ENCODE data around the gene IL16. TPM values are rescaled to one million over a fixed set of nuclear protein-coding genes. Genes with fewer than 3 reads are reported as not detected.

IL16 gene
- polyA plus RNA-seq, 6 donors from 2014 or later = 146 to 315 (median 222) TPM

DNA sequence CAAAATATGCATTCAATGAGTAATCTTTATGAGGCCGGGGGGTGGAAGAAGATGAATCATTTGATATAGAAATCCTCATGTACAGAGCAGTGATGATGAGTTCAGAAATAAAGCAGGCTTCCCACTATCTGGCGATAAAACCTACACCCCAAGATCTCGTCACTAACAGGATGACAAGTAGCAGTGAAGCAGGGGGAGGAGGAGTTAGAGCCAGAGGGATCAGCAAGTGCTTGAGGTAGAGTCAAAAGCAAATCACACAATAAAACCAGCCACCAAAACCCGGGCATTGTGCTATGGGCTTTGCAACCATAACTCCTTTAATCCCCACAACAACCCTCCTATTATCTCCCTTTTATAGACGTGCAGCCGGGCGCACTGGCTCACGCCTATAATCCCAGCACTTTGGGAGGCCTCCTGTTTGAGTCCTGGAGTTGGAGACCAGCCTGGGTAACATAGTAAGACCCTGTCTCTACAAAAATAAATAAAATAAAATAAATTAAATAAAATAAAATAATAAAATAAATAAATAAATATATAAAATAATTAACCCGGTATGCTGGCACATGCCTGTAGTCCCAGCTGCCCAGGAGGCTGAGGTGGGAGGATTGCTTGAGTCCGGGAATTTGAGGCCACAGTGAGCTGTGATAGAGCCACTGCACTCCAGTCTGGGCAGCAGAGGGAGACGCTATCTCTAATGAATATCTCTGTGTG is 74.3 kb downstream of the IL16 start:
- Mint-ChIP-seq H3K9me3 (peaks cover 0 to 1% (median 0%) of the 10 kb centered on the region in 7 donors), H3K4me1 (peaks cover 16 to 23% (median 20%) of the 10 kb centered on the region in 3 donors), H3K4me3 (no peak overlapping the region), H3K27ac (no peak overlapping the region), H3K36me3 (no peaks in the 10 kb centered on the region), H3K27me3 (no peaks in the 10 kb centered on the region)
- no peak for DNase-seq
- no peak for ATAC-seq (ENCODE audit: low read depth in 2 of 2)

DNA sequence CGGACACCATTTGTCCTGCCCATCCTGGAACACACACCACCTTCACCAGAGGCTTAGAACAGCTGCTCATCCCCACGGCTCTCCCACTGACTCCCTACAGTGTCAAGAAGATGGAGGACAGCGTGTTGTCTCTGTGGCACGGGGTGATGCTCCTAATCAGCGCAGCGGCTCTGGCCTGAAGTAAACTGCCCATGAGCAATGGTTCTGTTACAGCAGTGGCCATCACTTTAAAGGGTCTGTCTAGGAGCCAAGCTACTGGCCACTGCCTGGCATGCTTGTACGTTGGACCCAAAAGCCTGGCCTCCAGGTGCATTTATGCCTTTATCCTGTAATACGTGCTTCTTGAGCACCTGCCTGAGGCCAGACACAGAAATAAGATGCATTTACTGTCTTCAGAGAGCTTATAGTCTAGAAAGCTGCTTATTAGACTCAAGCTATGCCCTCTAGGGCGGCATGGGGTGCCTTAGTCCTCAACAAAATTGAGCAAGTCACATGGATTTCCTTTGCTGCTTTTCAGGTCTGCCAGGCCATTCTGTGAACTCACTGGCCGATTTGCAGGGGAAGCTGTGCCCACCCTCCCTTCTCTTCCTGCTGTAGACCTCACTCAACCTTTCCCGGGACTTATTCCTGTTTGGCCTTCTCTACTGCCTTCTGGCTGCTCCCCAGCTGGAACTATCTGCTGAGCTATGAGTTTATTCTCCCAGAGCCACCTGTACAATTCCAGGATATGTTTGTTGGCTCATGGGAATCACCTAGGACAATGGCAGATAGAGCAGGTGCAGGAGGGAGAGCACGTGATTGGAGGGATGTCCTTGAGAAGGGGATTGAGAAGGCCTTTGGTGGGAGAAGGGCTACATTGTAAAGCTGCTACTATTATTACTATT is 75.3 kb downstream of the IL16 start:
- Mint-ChIP-seq H3K36me3 (peaks cover 6% of the 10 kb centered on the region in 2 donors), H3K9me3 (peaks cover 2 to 9% (median 6%) of the 10 kb centered on the region in 7 donors), H3K27me3 (no peaks in the 10 kb centered on the region), H3K27ac (peak overlapping the region in 1 of 6 donors; percentile 77), H3K4me3 (no peak overlapping the region), H3K4me1 (peaks cover 8 to 24% (median 23%) of the 10 kb centered on the region in 3 donors)
- ATAC-seq (ENCODE audit: low read depth in 2 of 2) (no peak), DNase-seq (no peak)

DNA sequence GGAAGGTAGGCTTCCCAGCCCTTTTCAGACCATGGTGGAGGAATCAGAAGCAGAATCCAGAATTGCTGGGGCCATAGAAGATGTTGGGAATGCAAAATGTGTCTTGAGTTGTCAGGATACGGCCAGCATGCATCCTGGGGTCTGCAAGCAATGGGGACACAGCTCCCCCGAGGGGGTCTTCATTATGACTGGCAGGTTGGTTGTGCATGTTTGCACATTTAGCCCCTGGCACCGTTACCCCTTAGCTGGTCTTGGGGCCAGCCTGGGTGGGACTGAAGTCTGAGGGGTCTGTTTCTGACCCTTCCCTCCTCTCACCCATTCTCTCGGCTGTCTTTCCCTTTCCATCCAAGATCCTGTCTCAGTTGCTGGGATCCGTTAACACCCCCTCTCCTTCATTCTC is 76.5 kb downstream of the IL16 start:
- ATAC-seq (ENCODE audit: low read depth in 2 of 2) (no peak), DNase-seq (no peak)
- Mint-ChIP-seq H3K36me3 (peaks cover 7 to 9% of the 10 kb centered on the region in 2 donors), H3K27ac (peak overlapping the region in 1 of 6 donors; percentile 2), H3K4me3 (no peak overlapping the region), H3K4me1 (peaks cover 10 to 27% (median 25%) of the 10 kb centered on the region in 3 donors), H3K27me3 (no peaks in the 10 kb centered on the region), H3K9me3 (peaks cover 3 to 18% (median 11%) of the 10 kb centered on the region in 7 donors)

DNA sequence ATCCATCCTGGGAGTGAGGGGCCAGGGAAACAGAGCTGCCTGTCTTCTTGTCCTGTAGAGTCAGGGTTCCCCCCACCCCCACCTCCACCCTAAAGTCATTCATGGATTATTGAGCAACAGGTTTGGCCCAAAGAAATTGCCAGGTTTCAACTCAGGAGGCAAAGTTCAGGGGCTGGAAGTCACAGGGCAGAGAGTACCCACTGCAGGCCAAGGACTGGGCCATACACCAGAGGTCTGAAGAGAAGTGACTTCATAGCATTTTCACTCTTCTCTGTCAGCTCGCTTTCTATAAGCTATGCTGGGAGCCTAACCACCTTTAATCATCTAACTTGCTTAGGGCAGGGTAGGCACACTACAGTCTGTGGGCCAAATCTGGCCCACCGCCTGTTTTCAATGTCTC is 77.2 kb downstream of the IL16 start:
- ATAC-seq (ENCODE audit: low read depth in 2 of 2) = no peak
- no peaks in the 10 kb centered on the region for H3K27me3 Mint-ChIP-seq
- peaks cover 3 to 22% (median 11%) of the 10 kb centered on the region in 7 donors for H3K9me3 Mint-ChIP-seq
- peaks cover 7 to 9% of the 10 kb centered on the region in 2 donors for H3K36me3 Mint-ChIP-seq
- H3K27ac Mint-ChIP-seq = peak overlapping the region in 1 of 6 donors; percentile 34
- no peak for DNase-seq
- no peak overlapping the region for H3K4me3 Mint-ChIP-seq
- peaks cover 13 to 27% (median 25%) of the 10 kb centered on the region in 3 donors for H3K4me1 Mint-ChIP-seq

DNA sequence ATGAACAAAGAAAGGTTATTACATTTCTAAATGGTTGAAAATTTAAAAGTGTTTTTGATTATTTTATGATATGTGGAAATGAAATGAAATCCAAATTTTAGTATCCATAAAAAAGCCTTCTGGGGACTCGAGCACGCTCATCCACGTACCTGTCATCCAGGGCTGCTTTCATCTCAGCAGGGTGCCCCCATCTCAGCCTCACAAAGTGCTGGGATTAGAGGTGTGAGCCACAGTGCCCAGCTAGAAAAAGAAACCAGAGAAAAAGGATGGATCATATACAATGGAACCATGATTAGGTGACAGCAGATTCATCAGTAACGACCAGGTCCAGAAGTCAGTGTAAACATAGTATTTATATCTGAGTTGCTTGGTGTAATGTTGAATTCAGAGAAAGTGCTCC is 77.6 kb downstream of the IL16 start:
- DNase-seq (no peak), ATAC-seq (ENCODE audit: low read depth in 2 of 2) (no peak)
- Mint-ChIP-seq H3K36me3 (peaks cover 7 to 9% of the 10 kb centered on the region in 2 donors), H3K4me1 (peaks cover 13 to 27% (median 25%) of the 10 kb centered on the region in 3 donors), H3K4me3 (no peak overlapping the region), H3K27me3 (no peaks in the 10 kb centered on the region), H3K27ac (peak overlapping the region in 1 of 6 donors; percentile 38), H3K9me3 (peaks cover 3 to 22% (median 11%) of the 10 kb centered on the region in 7 donors)

DNA sequence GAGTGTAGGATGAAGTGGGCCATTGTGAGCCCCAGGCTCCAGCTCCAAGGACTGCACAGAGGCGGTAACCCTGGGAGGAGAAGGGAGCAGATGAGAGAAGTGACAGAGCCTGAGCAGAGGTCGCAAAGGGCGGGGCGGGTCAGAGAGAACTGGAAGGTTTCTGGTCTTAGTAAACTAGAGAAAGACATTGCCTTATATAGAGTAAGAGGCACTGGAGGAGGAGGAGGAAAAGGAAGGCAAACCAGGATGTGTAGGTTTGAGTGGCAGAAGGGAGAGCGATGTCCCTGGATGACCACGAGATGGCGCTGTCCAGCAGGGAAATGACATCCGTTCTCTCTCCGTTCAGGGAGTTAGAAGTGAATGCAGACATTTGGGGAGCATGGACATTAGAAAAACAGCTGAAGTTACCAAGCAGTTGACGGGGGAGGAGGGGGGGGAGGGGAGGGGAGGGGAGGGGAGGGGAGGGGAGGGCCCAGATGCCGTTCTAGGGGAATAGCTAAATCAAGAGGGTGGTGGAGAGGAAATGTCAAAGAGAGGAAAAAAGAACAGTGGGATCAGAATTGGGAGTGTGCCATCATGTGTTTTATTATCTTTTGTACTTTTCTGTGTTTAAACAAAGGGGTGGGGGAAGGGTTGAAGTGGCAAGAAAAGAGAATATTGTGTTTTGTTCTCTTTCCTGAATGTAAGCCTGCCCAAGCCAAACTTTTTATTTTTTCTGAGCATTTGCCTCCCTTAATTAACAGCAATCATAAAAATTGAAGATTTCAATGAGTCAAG is 78.4 kb downstream of the IL16 start:
- peaks cover 7 to 9% of the 10 kb centered on the region in 2 donors for H3K36me3 Mint-ChIP-seq
- H3K27me3 Mint-ChIP-seq = no peaks in the 10 kb centered on the region
- H3K4me3 Mint-ChIP-seq = peak overlapping the region in 4 of 8 donors; percentile 37 to 61 (median 58)
- peaks cover 13 to 33% (median 27%) of the 10 kb centered on the region in 3 donors for H3K4me1 Mint-ChIP-seq
- peak overlapping the region; percentile 69 to 94 (median 87) for H3K27ac Mint-ChIP-seq
- ATAC-seq (ENCODE audit: low read depth in 2 of 2) = peak; percentile 93
- peaks cover 3 to 22% (median 11%) of the 10 kb centered on the region in 7 donors for H3K9me3 Mint-ChIP-seq
- DNase-seq = peak; percentile 78

DNA sequence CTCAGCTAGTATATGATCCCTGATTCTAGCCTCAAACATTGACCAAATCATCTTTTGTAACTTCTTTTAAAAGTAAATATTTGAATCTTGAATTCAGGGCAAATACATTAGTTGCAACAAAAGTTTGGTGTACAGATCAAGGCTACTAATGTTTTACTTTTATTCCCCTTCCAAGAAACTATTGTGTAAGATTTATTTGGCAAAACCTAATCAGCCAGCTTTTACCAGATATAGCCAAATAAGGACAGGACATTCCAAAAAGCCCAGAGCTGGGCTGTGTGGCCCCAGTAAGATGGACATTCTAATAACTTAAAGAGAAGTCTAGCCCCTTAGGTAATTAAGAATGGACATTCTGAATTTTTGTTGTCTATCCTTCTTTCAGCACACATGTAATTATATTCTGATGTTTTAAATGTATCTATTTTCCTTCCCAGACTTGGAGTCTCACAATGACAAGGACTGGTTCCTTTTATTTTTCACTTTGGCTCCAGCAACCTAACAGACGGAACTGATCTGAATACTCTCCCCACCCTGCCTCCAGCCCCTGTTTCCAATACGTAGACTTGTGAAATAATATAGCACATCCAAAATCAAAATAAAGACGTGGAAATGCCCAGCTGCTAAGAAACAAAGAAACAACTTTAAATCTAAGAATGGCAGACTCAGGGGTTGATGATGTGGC is 79.2 kb downstream of the IL16 start:
- Mint-ChIP-seq H3K4me1 (peaks cover 13 to 34% (median 31%) of the 10 kb centered on the region in 3 donors), H3K27me3 (no peaks in the 10 kb centered on the region), H3K9me3 (peaks cover 3 to 22% (median 11%) of the 10 kb centered on the region in 7 donors), H3K4me3 (peak overlapping the region in 1 of 8 donors; percentile 44), H3K27ac (peak overlapping the region; percentile 16 to 93 (median 78)), H3K36me3 (peaks cover 7 to 9% of the 10 kb centered on the region in 2 donors)
- DNase-seq = no peak
- ATAC-seq (ENCODE audit: low read depth in 2 of 2) = no peak

DNA sequence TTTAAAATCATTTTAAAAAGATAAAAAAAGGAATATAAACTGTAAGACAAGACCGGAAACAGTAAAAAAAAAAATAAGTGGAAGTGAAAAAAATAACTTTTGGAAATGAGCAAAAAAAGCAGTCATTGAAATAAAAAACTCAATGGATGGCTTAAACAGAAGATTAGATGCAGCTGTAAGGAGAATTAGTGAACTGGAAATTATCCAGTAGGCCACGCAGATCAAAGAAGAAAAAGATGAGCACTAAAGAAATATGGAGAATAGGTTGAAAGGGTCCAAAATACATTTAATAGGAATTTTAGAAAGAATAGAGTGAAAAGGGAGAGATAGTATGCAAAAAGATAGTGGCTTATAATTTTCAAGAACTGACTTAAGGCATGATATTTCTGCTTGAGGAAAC is 80.3 kb downstream of the IL16 start:
- Mint-ChIP-seq H3K27ac (peak overlapping the region in 3 of 6 donors; percentile 11 to 69 (median 64)), H3K36me3 (peaks cover 7 to 9% of the 10 kb centered on the region in 2 donors), H3K27me3 (no peaks in the 10 kb centered on the region), H3K4me3 (no peak overlapping the region), H3K9me3 (peaks cover 3 to 22% (median 11%) of the 10 kb centered on the region in 7 donors), H3K4me1 (peaks cover 21 to 38% (median 36%) of the 10 kb centered on the region in 3 donors)
- ATAC-seq (ENCODE audit: low read depth in 2 of 2) = no peak
- no peak for DNase-seq

DNA sequence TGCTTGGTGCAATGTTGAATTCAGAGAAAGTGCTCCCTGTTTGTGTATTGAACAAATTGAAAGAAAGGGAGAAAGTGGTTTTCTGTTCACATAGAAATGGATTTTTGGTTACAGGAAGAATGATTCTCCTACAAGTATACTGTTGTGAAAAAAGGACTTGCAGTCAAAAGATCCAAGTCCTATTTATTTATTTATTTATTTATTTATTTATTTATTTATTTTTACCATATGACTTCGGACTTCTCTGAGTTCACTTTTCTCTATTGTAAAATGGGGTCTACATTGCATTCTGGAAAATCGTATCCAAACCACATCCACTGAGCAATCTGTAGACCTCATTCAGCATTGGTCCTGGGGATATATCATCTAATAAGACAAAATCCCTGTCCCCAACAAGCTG is 81.2 kb downstream of the IL16 start:
- H3K4me3 Mint-ChIP-seq = no peak overlapping the region
- H3K36me3 Mint-ChIP-seq = peaks cover 7 to 9% of the 10 kb centered on the region in 2 donors
- H3K27me3 Mint-ChIP-seq = no peaks in the 10 kb centered on the region
- no peak for DNase-seq
- peaks cover 3 to 22% (median 11%) of the 10 kb centered on the region in 7 donors for H3K9me3 Mint-ChIP-seq
- ATAC-seq (ENCODE audit: low read depth in 2 of 2) = no peak
- peak overlapping the region in 3 of 6 donors; percentile 65 to 69 (median 68) for H3K27ac Mint-ChIP-seq
- peaks cover 26 to 40% (median 38%) of the 10 kb centered on the region in 3 donors for H3K4me1 Mint-ChIP-seq

DNA sequence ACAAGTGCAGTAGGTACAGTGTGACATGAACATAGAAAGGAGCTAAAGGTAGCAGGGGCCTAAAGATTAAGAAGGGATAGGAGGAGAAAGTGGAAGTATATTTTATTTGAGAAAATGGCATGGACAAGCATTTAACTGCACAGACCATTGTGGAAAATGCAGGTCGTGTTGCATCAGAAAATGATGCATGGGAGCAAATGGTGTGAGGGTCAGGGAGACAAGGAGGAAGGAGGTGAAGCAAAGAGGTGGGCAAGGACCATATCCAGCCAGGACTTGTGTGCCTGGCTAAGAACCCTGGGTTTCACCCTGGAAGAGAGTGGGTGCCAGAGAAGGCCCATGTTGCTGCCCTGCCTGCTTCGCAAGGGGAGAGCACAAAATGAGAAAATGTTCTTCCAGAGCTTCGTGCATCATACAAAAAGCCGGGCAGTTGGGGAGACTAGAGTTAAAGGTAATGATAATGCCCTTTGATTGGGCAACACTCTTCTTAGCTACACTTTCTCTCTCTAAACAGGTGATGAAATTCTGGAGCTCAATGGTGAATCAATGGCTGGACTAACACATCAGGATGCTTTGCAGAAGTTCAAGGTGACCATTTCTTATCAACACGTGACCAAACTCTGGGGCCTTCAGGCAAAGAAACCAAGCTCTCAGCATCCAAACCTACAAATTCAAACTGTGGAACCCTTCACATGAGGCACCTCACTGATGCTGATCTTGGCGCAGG is 81.8 kb downstream of the IL16 start:
- ATAC-seq (ENCODE audit: low read depth in 2 of 2) (no peak), DNase-seq (no peak)
- H3K9me3 Mint-ChIP-seq = peaks cover 3 to 22% (median 11%) of the 10 kb centered on the region in 7 donors
- H3K4me1 Mint-ChIP-seq = peaks cover 26 to 40% (median 38%) of the 10 kb centered on the region in 3 donors
- peaks cover 7 to 9% of the 10 kb centered on the region in 2 donors for H3K36me3 Mint-ChIP-seq
- no peak overlapping the region for H3K4me3 Mint-ChIP-seq
- H3K27ac Mint-ChIP-seq = peak overlapping the region in 4 of 6 donors; percentile 8 to 68 (median 38)
- H3K27me3 Mint-ChIP-seq = no peaks in the 10 kb centered on the region

DNA sequence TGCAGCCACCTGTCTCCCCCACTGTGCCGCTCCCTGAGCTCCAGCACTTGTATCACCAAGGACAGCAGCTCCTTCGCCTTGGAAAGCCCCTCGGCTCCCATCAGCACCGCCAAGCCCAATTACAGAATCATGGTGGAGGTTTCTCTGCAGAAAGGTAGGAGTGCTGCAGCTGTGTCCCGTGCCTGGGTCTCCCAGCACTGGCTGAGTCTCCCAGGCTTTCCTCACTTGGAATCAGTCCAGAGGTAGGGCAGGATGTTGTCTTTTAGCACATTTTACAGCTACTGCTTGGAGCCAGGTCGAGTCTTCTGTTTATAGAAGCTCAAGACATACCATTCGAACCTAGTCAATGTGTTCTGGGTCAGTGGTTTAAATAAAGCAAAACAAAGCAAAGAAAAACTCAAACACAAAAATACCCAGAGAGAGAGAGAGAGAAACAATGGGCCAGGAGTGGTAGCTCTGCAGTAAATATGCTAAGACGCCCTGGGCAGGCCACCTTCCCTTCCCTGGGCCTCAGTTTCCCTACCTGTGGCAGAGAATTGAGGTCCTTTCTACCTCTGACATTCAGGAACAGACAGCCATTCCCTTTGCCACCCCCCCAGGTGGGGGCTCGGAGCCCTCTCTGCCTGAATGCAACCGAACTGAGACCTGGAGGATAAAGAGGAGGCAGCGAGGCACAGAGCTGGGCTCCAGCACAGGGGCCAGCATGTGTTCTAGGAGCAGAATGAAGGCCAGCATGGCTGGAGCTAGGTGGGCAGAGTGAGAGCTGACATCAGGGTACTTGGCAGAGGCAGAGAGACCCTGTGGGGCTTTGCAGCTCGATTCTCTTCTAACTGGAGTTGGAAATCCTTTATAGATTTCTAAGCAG is 83.2 kb downstream of the IL16 start:
- H3K4me3 Mint-ChIP-seq = peak overlapping the region in 1 of 8 donors; percentile 10
- H3K36me3 Mint-ChIP-seq = peaks cover 7 to 9% of the 10 kb centered on the region in 2 donors
- DNase-seq (no peak), ATAC-seq (ENCODE audit: low read depth in 2 of 2) (no peak)
- H3K4me1 Mint-ChIP-seq = peaks cover 29 to 47% (median 44%) of the 10 kb centered on the region in 3 donors
- no peaks in the 10 kb centered on the region for H3K27me3 Mint-ChIP-seq
- peak overlapping the region in 4 of 6 donors; percentile 5 to 45 (median 40) for H3K27ac Mint-ChIP-seq
- H3K9me3 Mint-ChIP-seq = peaks cover 3 to 22% (median 11%) of the 10 kb centered on the region in 7 donors

Measured in naive B cell (primary cell).